Gastroesophageal sphincter (tissue), 4 donors: ENCODE data around the gene PYURF. TPM values are rescaled to one million over a fixed set of nuclear protein-coding genes. Genes with fewer than 3 reads are reported as not detected.

Experiments used
- ATAC-seq: fragments of 150-250 bp; one replicate; pipeline ENCODE4 v1.9.1; 2016; ENCODE audit warnings: mild to moderate bottlenecking, moderate library complexity
- H3K27ac ChIP-seq, 4 donors: fragments of 200-600 bp; sonication (generic) in 3 of 4; 1 replicate in 3 of 4; 2 replicates in 1 of 4; pipeline ENCODE4 v1.5.1; 2016 to 2019
- H3K27me3 ChIP-seq: fragments of 200-600 bp; sonication (generic); one replicate; pipeline ENCODE4 v1.5.1; 2019
- H3K36me3 ChIP-seq, 2 donors: fragments of 200-600 bp; sonication (generic); one replicate each; pipeline ENCODE4 v1.5.1; 2019; ENCODE audit warnings: control low read depth in 1 of 2
- H3K4me1 ChIP-seq, 3 donors: fragments of 200-600 bp; sonication (generic); 1 replicate in 2 of 3; 2 replicates in 1 of 3; pipeline ENCODE4 v1.5.1; 2016 to 2019; ENCODE audit warnings: control low read depth in 2 of 3
- H3K4me3 ChIP-seq, 2 donors: fragments of 200-600 bp; sonication (generic); one replicate each; pipeline ENCODE4 v1.5.1; 2019; ENCODE audit warnings: mild to moderate bottlenecking in 1 of 2, moderate library complexity in 1 of 2
- H3K9me3 ChIP-seq, 3 donors: fragments of 200-600 bp; sonication (generic); one replicate each; pipeline ENCODE4 v1.5.1; 2017 to 2019; ENCODE audit warnings: control low read depth in 2 of 3
- CTCF ChIP-seq, 4 experiments: fragments of 200-600 bp in 2 of 4; fragments of 450-650 bp in 2 of 4; sonication (generic) in 1 of 4; IDR thresholded peaks; one replicate each; pipeline ENCODE4 v1.5.1; 2017 to 2019; ENCODE audit warnings: antibody characterized with exemption in 4 of 4, mild to moderate bottlenecking in 2 of 4, moderate library complexity in 2 of 4
- EP300 ChIP-seq: sonication (generic); formaldehyde crosslinking; IDR thresholded peaks from one replicate; pipeline ENCODE4 v1.6.1; 2017; ENCODE audit warnings: antibody characterized with exemption, mild to moderate bottlenecking
- POLR2A ChIP-seq, 2 donors: fragments of 450-650 bp; IDR thresholded peaks; one replicate each; pipeline ENCODE4 v1.6.1; 2017; ENCODE audit warnings: antibody characterized with exemption in 2 of 2, mild to moderate bottlenecking in 2 of 2, moderate library complexity in 1 of 2
- POLR2AphosphoS5 ChIP-seq: sonication (generic); formaldehyde crosslinking; IDR thresholded peaks from one replicate; pipeline ENCODE4 v1.6.1; 2017; ENCODE audit warnings: antibody characterized with exemption
- WGBS, 2 donors: methylation state at CpG; one replicate each; pipeline ENCODE4 v1.1.5; 2018; ENCODE audit warnings: low coverage in 1 of 2; 5-methylcytosine and 5-hydroxymethylcytosine counted together
- total RNA-seq, 4 donors: library from RNA; depleted of rRNA; stranded (reverse); fragments of >200 nt; gene quantifications; one replicate each; pipeline ENCODE4 v1.1.0, GENCODE V29; 2016

The PYURF gene
- total RNA-seq, 4 donors from 2014 or later: 78.1 to 108 (median 96.4) TPM

GRCh38 chr4:88489100-88489761, 34.3 kb downstream of the PYURF start:
- 61 to 68% methylated on average over 3 of the region's 4 CpGs for WGBS, 2 donors
- ATAC-seq: no peak

GRCh38 chr4:88481537-88481936, 42.0 kb downstream of the PYURF start:
- WGBS, 2 donors: 12 to 33% methylated on average over 1 of the region's 1 CpG
- H3K27me3 ChIP-seq: no peaks in the 10 kb centered on the region
- ATAC-seq: no peak
- TF ChIP-seq EP300 (no peak), POLR2AphosphoS5 (no peak), CTCF (IDR thresholded peaks at IDR 0.05) (no peak), POLR2A (IDR thresholded peaks at IDR 0.05) (no peak)
- peaks cover 0 to 4% (median 0%) of the 10 kb centered on the region in 3 donors for H3K4me1 ChIP-seq
- peaks cover 0 to 27% of the 10 kb centered on the region in 2 donors for H3K36me3 ChIP-seq
- H3K9me3 ChIP-seq: no peaks in the 10 kb centered on the region
- H3K27ac ChIP-seq: no peak overlapping the region
- no peak overlapping the region for H3K4me3 ChIP-seq

More at GRCh38 chr4:88489100-88489761, 34.3 kb downstream of the PYURF start:
- TF ChIP-seq POLR2AphosphoS5 (no peak), POLR2A (IDR thresholded peaks at IDR 0.05) (no peak), CTCF (IDR thresholded peaks at IDR 0.05) (no peak), EP300 (no peak)
- no peak overlapping the region for H3K4me3 ChIP-seq
- no peaks in the 10 kb centered on the region for H3K9me3 ChIP-seq
- peaks cover 0 to 78% of the 10 kb centered on the region in 2 donors for H3K36me3 ChIP-seq
- H3K27me3 ChIP-seq: no peaks in the 10 kb centered on the region
- H3K4me1 ChIP-seq: no peaks in the 10 kb centered on the region
- no peak overlapping the region for H3K27ac ChIP-seq

- TF ChIP-seq EP300 (no peak), POLR2AphosphoS5 (no peak), POLR2A (IDR thresholded peaks at IDR 0.05) (no peak), CTCF (IDR thresholded peaks at IDR 0.05) (no peak)
- WGBS, 2 donors: 79 to 91% methylated on average over 2 of the region's 2 CpGs
- Histone ChIP-seq H3K36me3 (peaks cover 0 to 38% of the 10 kb centered on the region in 2 donors), H3K4me3 (no peak overlapping the region), H3K27me3 (no peaks in the 10 kb centered on the region), H3K9me3 (no peaks in the 10 kb centered on the region), H3K27ac (no peak overlapping the region), H3K4me1 (peaks cover 0 to 9% (median 0%) of the 10 kb centered on the region in 3 donors)
- no peak for ATAC-seq
These were observed 45.3 kb downstream of the PYURF start for GRCh38 chr4:88478247-88478646.

GRCh38 chr4:88477229-88477860, 46.2 kb downstream of the PYURF start:
- Histone ChIP-seq H3K9me3 (no peaks in the 10 kb centered on the region), H3K36me3 (peaks cover 0 to 46% of the 10 kb centered on the region in 2 donors), H3K4me3 (no peak overlapping the region), H3K27ac (no peak overlapping the region), H3K27me3 (no peaks in the 10 kb centered on the region), H3K4me1 (peaks cover 0 to 9% (median 0%) of the 10 kb centered on the region in 3 donors)
- ATAC-seq: no peak
- 80 to 83% methylated on average over 3 of the region's 5 CpGs for WGBS, 2 donors
- TF ChIP-seq EP300: no peak
- TF ChIP-seq POLR2AphosphoS5: no peak
- TF ChIP-seq POLR2A (IDR thresholded peaks at IDR 0.05): no peak
- no peak for TF ChIP-seq CTCF (IDR thresholded peaks at IDR 0.05)

Other genes starting within 250 kb of the PYURF start
- 10 to 100 TPM; 18.9 to 59.3 (median 38.2) TPM for gene PPM1K, start 239.2 kb downstream of the PYURF start, total RNA-seq
- gene HERC6, start 144.9 kb downstream of the PYURF start, total RNA-seq: 1 to 10 TPM; 4.4 to 7.5 (median 5.1) TPM
- gene HERC5, start 66.7 kb downstream of the PYURF start, total RNA-seq: 1 to 10 TPM; 2.2 to 5.9 (median 3.9) TPM
- gene HERC3, start 68.7 kb upstream of the PYURF start, total RNA-seq: 10 to 100 TPM; 45.0 to 60.7 (median 51.9) TPM
- 10 to 100 TPM in 2 of 4 donors, 1 to 10 TPM in 2; 4.0 to 13.6 (median 10.3) TPM for gene NAP1L5, start 174.1 kb upstream of the PYURF start, total RNA-seq